ENCODE results near the gene SNORC. TPM values are rescaled to one million over a fixed set of nuclear protein-coding genes. Genes with fewer than 3 reads are reported as not detected.

SNORC gene
- 2.5 and 3.4 TPM in 2 replicates for total RNA-seq

GRCh38 chr2:232870018-232870765, at the start of gene SNORC:
Gene SNORC (plus strand): TSS chr2:232870264. CDS start chr2:232870342, 78 bp downstream.
- no peak within 1 kb of the TSS for H3K4me3 ChIP-seq (ENCODE audit: low read depth, low read length)
- TF ChIP-seq CTCF (IDR thresholded peaks at IDR 0.05; ENCODE audit: insufficient read depth, low read length, poor library complexity, severe bottlenecking), result no peak
- H3K36me3 ChIP-seq (ENCODE audit: control insufficient read depth, insufficient read depth, low read length), result no peaks in the 10 kb centered on the region
- no peak for DNase-seq (ENCODE audit: low read depth)
- H3K27me3 ChIP-seq (ENCODE audit: control insufficient read depth, insufficient read depth, low read length), result no peaks in the 10 kb centered on the region

- Histone ChIP-seq H3K36me3 (ENCODE audit: control insufficient read depth, insufficient read depth, low read length) (peaks cover 6% of the 10 kb centered on the region), H3K4me3 (ENCODE audit: low read depth, low read length) (no peak overlapping the region), H3K27me3 (ENCODE audit: control insufficient read depth, insufficient read depth, low read length) (no peaks in the 10 kb centered on the region)
- TF ChIP-seq CTCF (IDR thresholded peaks at IDR 0.05; ENCODE audit: insufficient read depth, low read length, poor library complexity, severe bottlenecking), result no peak
- no peak for DNase-seq (ENCODE audit: low read depth)
These were observed 40.1 kb upstream of the SNORC start for GRCh38 chr2:232829988-232830387.

- H3K27me3 ChIP-seq (ENCODE audit: control insufficient read depth, insufficient read depth, low read length), result no peaks in the 10 kb centered on the region
- TF ChIP-seq CTCF (IDR thresholded peaks at IDR 0.05; ENCODE audit: insufficient read depth, low read length, poor library complexity, severe bottlenecking), result no peak
- no peak overlapping the region for H3K4me3 ChIP-seq (ENCODE audit: low read depth, low read length)
- no peak for DNase-seq (ENCODE audit: low read depth)
- H3K36me3 ChIP-seq (ENCODE audit: control insufficient read depth, insufficient read depth, low read length), result peaks cover 6% of the 10 kb centered on the region
These were observed 38.6 kb upstream of the SNORC start for GRCh38 chr2:232831496-232831895.

- DNase-seq (ENCODE audit: low read depth), result no peak
- no peak for TF ChIP-seq CTCF (IDR thresholded peaks at IDR 0.05; ENCODE audit: insufficient read depth, low read length, poor library complexity, severe bottlenecking)
- no peaks in the 10 kb centered on the region for H3K27me3 ChIP-seq (ENCODE audit: control insufficient read depth, insufficient read depth, low read length)
- H3K36me3 ChIP-seq (ENCODE audit: control insufficient read depth, insufficient read depth, low read length), result peaks cover 6% of the 10 kb centered on the region
- H3K4me3 ChIP-seq (ENCODE audit: low read depth, low read length), result no peak overlapping the region
These were observed 36.2 kb upstream of the SNORC start for GRCh38 chr2:232833830-232834229.

- no peak overlapping the region for H3K4me3 ChIP-seq (ENCODE audit: low read depth, low read length)
- DNase-seq (ENCODE audit: low read depth), result no peak
- H3K36me3 ChIP-seq (ENCODE audit: control insufficient read depth, insufficient read depth, low read length), result peaks cover 6% of the 10 kb centered on the region
- no peaks in the 10 kb centered on the region for H3K27me3 ChIP-seq (ENCODE audit: control insufficient read depth, insufficient read depth, low read length)
- TF ChIP-seq CTCF (IDR thresholded peaks at IDR 0.05; ENCODE audit: insufficient read depth, low read length, poor library complexity, severe bottlenecking), result no peak
These were observed 34.3 kb upstream of the SNORC start for GRCh38 chr2:232835687-232836208.
